Right lobe of liver (tissue), 4 donors: Measurements from ENCODE around the gene H6PD.

ENCODE experiments used
- POLR2A ChIP-seq: fragments of 450-650 bp; IDR thresholded peaks from one replicate; pipeline ENCODE4 v1.6.1; 2017; ENCODE audit warnings: antibody characterized with exemption, mild to moderate bottlenecking
- TF ChIP-seq, protein P1 (sequence below), 4 donors: fragments of 200-600 bp in 3 of 4; fragments of 450-650 bp in 1 of 4; IDR thresholded peaks; one replicate each; pipeline versions ENCODE4 v1.5.1 to v1.8.0; 2016 to 2022; ENCODE audit warnings: antibody characterized with exemption in 4 of 4, mild to moderate bottlenecking in 2 of 4
- donor health status: DM: no; HTN: no; CAD: no.
- donor health status: DM: no; HTN: no; CAD: no.
- donor health status: DM: no; HTN: yes; CAD: no.

DNA sequence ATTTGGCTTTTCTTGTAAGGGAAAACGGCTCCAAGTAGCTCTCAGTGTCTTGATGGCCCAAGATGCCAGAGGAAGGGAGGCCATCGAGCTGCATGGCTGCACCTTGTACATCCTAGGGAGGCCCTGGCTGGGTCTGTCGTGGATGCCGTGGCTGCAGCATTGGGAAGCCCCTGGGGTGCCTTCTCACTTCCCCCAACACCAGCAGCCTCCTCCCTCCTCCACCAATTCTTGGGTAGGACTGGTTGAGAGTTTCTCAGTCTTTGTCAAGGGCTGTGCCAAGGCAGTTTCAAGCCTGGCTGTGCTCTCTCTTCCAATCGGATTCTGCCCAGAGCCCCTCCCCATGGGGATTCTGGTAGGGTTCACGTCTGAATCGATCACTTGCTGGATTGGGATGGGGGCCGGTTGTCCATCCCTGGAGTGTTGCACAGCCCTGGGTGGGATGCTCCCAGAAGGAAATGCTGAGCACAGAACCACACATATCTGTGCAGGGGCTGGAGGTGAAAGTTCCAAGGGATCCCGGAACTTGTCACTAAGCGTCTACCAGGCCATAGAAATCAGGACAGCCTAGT is 44.1 kb downstream of the H6PD start:
- TF ChIP-seq, protein P1, sequence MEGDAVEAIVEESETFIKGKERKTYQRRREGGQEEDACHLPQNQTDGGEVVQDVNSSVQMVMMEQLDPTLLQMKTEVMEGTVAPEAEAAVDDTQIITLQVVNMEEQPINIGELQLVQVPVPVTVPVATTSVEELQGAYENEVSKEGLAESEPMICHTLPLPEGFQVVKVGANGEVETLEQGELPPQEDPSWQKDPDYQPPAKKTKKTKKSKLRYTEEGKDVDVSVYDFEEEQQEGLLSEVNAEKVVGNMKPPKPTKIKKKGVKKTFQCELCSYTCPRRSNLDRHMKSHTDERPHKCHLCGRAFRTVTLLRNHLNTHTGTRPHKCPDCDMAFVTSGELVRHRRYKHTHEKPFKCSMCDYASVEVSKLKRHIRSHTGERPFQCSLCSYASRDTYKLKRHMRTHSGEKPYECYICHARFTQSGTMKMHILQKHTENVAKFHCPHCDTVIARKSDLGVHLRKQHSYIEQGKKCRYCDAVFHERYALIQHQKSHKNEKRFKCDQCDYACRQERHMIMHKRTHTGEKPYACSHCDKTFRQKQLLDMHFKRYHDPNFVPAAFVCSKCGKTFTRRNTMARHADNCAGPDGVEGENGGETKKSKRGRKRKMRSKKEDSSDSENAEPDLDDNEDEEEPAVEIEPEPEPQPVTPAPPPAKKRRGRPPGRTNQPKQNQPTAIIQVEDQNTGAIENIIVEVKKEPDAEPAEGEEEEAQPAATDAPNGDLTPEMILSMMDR (IDR thresholded peaks at IDR 0.05), result no peak
- no peak for TF ChIP-seq POLR2A
